GM18505 (cell line): ENCODE results near the gene ITPR1.

Experiments
- ATAC-seq: cut with Tn5 transposase; IDR thresholded peaks from one replicate; pipeline ENCODE4 v1.9.1; 2021; ENCODE audit not compliant: unreplicated experiment
- POLR2A ChIP-seq: IDR thresholded peaks from 4 replicates; pipeline ENCODE4 v1.6.1; 2011; ENCODE audit warnings: borderline replicate concordance; ENCODE audit not compliant: insufficient read depth, insufficient read length; ENCODE audit errors: extremely low read depth

The ITPR1 gene

GRCh38 chr3:4752201-4753072, 259.3 kb downstream of the ITPR1 start:
- no peak for TF ChIP-seq POLR2A
- no peak for ATAC-seq

GRCh38 chr3:4753073-4753691, 260.0 kb downstream of the ITPR1 start:
- ATAC-seq = no peak
- no peak for TF ChIP-seq POLR2A

GRCh38 chr3:4754180-4755086, 261.3 kb downstream of the ITPR1 start:
- TF ChIP-seq POLR2A = peak; percentile 18
- peak; percentile 71 for ATAC-seq

GRCh38 chr3:4755566-4755965, 262.4 kb downstream of the ITPR1 start:
- TF ChIP-seq POLR2A = no peak
- no peak for ATAC-seq

GRCh38 chr3:4756057-4756775, 263.1 kb downstream of the ITPR1 start:
- TF ChIP-seq POLR2A = no peak

GRCh38 chr3:4756855-4757574, 263.9 kb downstream of the ITPR1 start:
- TF ChIP-seq POLR2A = no peak
- ATAC-seq = no peak

More at GRCh38 chr3:4756057-4756775, 263.1 kb downstream of the ITPR1 start:
- no peak for ATAC-seq

- no peak for ATAC-seq
- no peak for TF ChIP-seq POLR2A
Observed at GRCh38 chr3:4757575-4758248, 264.6 kb downstream of the ITPR1 start.

- no peak for TF ChIP-seq POLR2A
Observed at GRCh38 chr3:4758249-4758860, 265.2 kb downstream of the ITPR1 start.

GRCh38 chr3:4758957-4759656, 266.0 kb downstream of the ITPR1 start:
- no peak for TF ChIP-seq POLR2A
- no peak for ATAC-seq

More at GRCh38 chr3:4758249-4758860, 265.2 kb downstream of the ITPR1 start:
- no peak for ATAC-seq

- TF ChIP-seq POLR2A = no peak
- ATAC-seq = no peak
Observed at GRCh38 chr3:4759689-4760312, 266.7 kb downstream of the ITPR1 start.
